DMS79 (cell line): Measurements from ENCODE around the gene TBC1D10A.

Source experiments
- DNase-seq: peaks from one replicate; lab custom pipeline; 2025; lab: John Stamatoyannopoulos, UW

TBC1D10A gene

DNA sequence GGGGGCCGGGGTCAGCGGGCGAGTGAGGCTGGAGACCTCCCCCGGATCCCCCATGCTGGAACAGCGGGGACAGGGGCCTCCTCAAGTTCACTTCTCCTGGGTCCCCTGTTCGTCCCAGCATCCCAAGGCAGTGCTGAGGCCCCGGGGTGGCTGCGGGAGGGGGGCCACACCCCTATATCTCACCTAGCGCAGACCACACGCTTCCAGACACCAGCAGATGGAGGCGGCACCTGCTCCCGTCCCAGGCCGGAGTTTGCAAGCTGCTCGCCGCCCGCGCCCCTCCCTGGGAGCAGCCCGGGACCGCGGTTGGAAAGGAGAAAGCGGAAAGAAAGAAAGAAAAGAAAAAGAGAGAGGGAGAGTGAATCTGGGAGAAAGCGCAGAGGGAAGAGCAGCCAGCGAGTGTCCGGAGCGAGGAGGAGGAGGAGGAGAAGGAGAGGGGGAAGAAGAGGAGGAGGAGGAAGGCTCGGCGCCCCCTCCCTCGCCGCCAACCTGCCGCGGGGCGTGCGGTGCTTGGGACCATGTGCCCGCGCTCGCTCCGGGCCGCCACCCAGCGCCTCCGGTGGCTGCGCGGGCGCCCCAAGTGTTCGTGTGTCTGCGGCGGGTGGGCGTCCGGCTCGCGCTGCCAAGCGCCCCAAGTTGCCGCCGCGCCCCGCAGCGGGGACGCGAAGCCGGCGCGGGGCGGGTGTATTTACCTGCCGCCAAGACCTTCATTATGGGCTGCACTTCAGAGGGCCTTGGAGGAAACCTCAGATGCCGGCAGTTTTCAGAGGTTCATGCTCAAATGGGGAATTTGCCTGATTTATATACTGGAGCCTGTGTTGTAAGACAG lies 80.5 kb downstream of the TBC1D10A start, which contains the start of gene LIF:
Gene LIF (minus strand): TSS at position 775 of the 829 bp plus-strand sequence. CDS start 64 bp downstream, at position 711.
- DNase-seq: no peak

DNA sequence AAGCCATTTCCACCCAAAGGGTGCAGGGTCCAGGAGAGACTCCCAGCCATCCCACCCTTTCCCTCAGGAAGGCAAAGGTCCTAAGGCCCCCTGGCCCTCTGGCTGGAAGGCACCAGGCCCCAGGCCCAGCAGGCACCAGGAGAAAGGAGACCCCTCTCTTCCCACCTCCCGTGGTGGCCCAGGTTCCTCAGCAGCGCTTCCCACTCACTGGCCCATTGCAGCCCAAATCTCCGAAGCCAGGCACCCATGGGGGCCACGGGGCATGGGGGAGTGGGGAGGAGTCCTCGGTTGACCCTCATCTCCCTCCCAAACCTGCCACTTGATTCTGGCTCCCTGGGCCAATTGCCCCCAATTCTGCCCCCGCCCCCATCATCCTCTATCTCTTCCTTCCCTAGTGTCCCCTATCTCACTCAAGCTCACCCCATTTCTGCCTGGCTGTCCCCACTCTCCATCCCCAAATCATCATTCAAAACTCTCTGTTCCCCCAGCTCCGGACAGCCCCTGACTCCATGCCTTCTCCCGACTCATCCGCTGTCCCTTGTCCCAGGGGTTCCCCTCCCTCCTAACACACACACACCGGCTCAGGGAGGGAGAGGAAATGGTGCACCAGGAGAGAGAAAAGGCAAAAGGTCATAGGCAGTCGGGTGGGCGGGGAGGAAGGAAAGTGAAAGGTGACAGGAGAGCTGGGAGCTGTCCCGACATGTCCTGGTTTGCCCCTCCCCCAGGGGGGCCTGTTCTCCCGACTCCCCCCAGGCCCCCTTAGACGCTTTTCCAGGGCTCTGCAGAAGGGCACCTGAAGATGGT lies 81.4 kb downstream of the TBC1D10A start:
- DNase-seq: no peak

DNA sequence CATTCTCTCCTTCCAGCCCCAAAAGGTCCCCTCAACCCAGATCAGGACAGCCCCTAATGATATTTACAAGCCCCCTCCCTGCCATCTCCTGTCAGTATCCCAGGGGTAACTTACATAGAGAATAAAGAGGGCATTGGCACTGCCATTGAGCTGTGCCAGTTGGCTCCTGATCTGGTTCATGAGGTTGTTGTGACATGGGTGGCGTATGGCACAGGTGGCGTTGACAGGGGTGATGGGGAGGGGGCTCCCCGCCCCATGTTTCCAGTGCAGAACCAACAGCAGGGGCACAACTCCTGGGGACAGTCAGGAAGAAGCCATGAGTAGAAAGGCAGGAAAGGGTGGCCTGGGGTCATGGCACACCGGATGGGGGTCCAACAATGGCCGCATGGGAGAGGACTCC lies 82.1 kb downstream of the TBC1D10A start:
- DNase-seq: no peak

DNA sequence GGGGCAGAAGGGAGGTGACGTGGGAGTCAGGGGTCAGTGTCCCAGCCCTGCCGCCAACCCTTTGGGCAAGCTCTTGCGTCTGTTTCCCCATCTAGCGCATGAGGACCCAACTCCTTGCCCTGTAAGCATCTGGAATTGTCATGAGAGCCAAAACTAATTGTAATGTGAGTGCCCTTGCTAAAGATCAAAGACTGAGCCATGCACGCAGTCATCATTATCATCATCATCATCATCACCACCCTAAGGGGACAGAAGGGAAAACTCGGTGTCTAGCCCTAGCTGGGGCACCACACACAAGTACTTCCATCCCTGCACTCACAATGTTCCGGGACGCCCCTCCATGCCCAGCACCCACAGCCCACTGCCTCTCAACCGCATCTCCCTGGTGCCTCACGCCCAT lies 82.7 kb downstream of the TBC1D10A start:
- no peak for DNase-seq

DNA sequence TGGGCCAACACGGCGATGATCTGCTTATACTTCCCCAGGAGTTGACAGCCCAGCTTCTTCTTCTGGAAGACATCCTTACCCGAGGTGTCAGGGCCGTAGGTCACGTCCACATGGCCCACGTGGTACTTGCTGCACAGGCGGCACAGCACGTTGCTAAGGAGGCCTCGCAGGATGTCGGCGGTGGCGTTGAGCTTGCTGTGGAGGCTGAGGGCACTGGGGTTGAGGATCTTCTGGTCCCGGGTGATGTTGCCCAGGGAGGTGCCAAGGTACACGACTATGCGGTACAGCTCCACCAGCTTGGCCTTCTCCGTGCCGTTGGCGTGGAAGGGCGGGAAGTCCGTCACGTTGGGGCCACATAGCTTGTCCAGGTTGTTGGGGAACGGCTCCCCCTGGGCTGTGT lies 83.1 kb downstream of the TBC1D10A start:
- no peak for DNase-seq
